Fibroblast of mammary gland (primary cell): ENCODE data around the gene TMEM164.

Experiments
- DNase-seq: peaks from one replicate; pipeline ENCODE4 v3.0.0-alpha.2; 2010; ENCODE audit warnings: low read depth
- H3K4me3 ChIP-seq: 2 replicates; pipeline ENCODE4 v1.5.1; 2011; ENCODE audit warnings: low read depth, mild to moderate bottlenecking, low read length, moderate library complexity; ENCODE audit not compliant: control insufficient read depth
- CTCF ChIP-seq: conservative IDR thresholded peaks from 2 replicates; pipeline ENCODE4 v1.5.1; 2011; ENCODE audit warnings: low read depth, low read length, inconsistent platforms; ENCODE audit not compliant: control insufficient read depth, insufficient read depth

TMEM164 gene

GRCh38 chrX:110204986-110205385 lies 202.1 kb downstream of the TMEM164 start:
- H3K4me3 ChIP-seq = no peak overlapping the region
- no peak for TF ChIP-seq CTCF
- peak; percentile 87 for DNase-seq

- no peak for TF ChIP-seq CTCF
Observed at GRCh38 chrX:110208092-110208491, 205.2 kb downstream of the TMEM164 start.

GRCh38 chrX:110210417-110211139 lies 207.7 kb downstream of the TMEM164 start:
- DNase-seq = peak; percentile 90
- TF ChIP-seq CTCF = no peak
- no peak overlapping the region for H3K4me3 ChIP-seq

More at GRCh38 chrX:110208092-110208491, 205.2 kb downstream of the TMEM164 start:
- DNase-seq = peak; percentile 30
- H3K4me3 ChIP-seq = no peak overlapping the region

GRCh38 chrX:110211340-110211739 lies 208.4 kb downstream of the TMEM164 start:
- TF ChIP-seq CTCF = no peak
- no peak for DNase-seq
- H3K4me3 ChIP-seq = no peak overlapping the region

- H3K4me3 ChIP-seq = no peak overlapping the region
- TF ChIP-seq CTCF = peak; percentile 24
- DNase-seq = peak; percentile 16
Observed at GRCh38 chrX:110212299-110212698, 209.4 kb downstream of the TMEM164 start.

- TF ChIP-seq CTCF = no peak
- no peak for DNase-seq
- H3K4me3 ChIP-seq = no peak overlapping the region
Observed at GRCh38 chrX:110213183-110213582, 210.3 kb downstream of the TMEM164 start.
